GM19023 (cell line): ENCODE measurements around the gene SFRP4.
A peak's percentile ranks its signal among the peaks of the same experiment; 100 is the strongest.

Source experiments
- ATAC-seq: cut with Tn5 transposase; IDR thresholded peaks from one replicate; pipeline ENCODE4 v1.9.1; 2021; ENCODE audit warnings: mild to moderate bottlenecking, moderate library complexity; ENCODE audit not compliant: unreplicated experiment

SFRP4 gene

GRCh38 chr7:37927773-37928444 is 11.3 kb upstream of the SFRP4 start:
- no peak for ATAC-seq

- ATAC-seq, result no peak
These were observed 9.0 kb upstream of the SFRP4 start for GRCh38 chr7:37925620-37926019.

GRCh38 chr7:37924491-37925041 is 7.9 kb upstream of the SFRP4 start:
- no peak for ATAC-seq

GRCh38 chr7:37923996-37924395 is 7.4 kb upstream of the SFRP4 start:
- no peak for ATAC-seq

GRCh38 chr7:37921876-37922275 is 5.3 kb upstream of the SFRP4 start:
- ATAC-seq, result no peak

GRCh38 chr7:37920849-37921805 is 4.5 kb upstream of the SFRP4 start:
- ATAC-seq, result peak; percentile 58

GRCh38 chr7:37920305-37920848 is 3.8 kb upstream of the SFRP4 start, which contains the start of gene EPDR1:
Gene EPDR1, plus strand, starts transcription at chr7:37920640. Its CDS starts 300 bp downstream, at chr7:37920940.
- ATAC-seq, result peak; percentile 49

GRCh38 chr7:37918526-37918925 is 1.9 kb upstream of the SFRP4 start:
- ATAC-seq, result no peak

GRCh38 chr7:37916017-37916672 is 472 bp downstream of the SFRP4 start:
- no peak for ATAC-seq

- ATAC-seq, result no peak
These were observed 1.2 kb downstream of the SFRP4 start for GRCh38 chr7:37915438-37915837.

- no peak for ATAC-seq
These were observed 3.9 kb downstream of the SFRP4 start for GRCh38 chr7:37912756-37913155.

GRCh38 chr7:37908221-37908788 is 8.3 kb downstream of the SFRP4 start:
- ATAC-seq, result no peak

GRCh38 chr7:37901890-37902524 is 14.6 kb downstream of the SFRP4 start:
- no peak for ATAC-seq

GRCh38 chr7:37901236-37901827 is 15.3 kb downstream of the SFRP4 start:
- ATAC-seq, result no peak

- no peak for ATAC-seq
These were observed 16.8 kb downstream of the SFRP4 start for GRCh38 chr7:37899712-37900247.

- ATAC-seq, result no peak
These were observed 21.9 kb downstream of the SFRP4 start for GRCh38 chr7:37894671-37895070.

GRCh38 chr7:37893359-37893758 is 23.3 kb downstream of the SFRP4 start:
- ATAC-seq, result no peak

- no peak for ATAC-seq
These were observed 34.5 kb downstream of the SFRP4 start for GRCh38 chr7:37882086-37882485.
